ENCODE data around the gene CELSR1.

Gene CELSR1

GRCh38 chr22:46355996-46356471 lies 181.4 kb downstream of the CELSR1 start:
- Histone ChIP-seq H3K4me3 (ENCODE audit: low read length) (no peak overlapping the region), H3K4me2 (ENCODE audit: low read depth, low read length) (no peak overlapping the region), H3K9me3 (replicated peaks; ENCODE audit: insufficient read depth, low read length) (no peaks in the 10 kb centered on the region), H3K27me3 (replicated peaks; ENCODE audit: insufficient read depth, low read length) (no peaks in the 10 kb centered on the region), H4K20me1 (ENCODE audit: insufficient read depth, low read length) (no peaks in the 10 kb centered on the region; the same call in 1 of the 2 replicates), H3K79me2 (ENCODE audit: low read length) (no peaks in the 10 kb centered on the region; the same call in 1 of the 2 replicates), H2AFZ (ENCODE audit: low read length) (no peak overlapping the region), H3K9ac (ENCODE audit: low read length) (no peak overlapping the region), H3K9me2 (replicated peaks; ENCODE audit: insufficient read depth, low read length) (no peaks in the 10 kb centered on the region), H3K4me1 (ENCODE audit: low read length) (no peaks in the 10 kb centered on the region), H3F3A (ENCODE audit: insufficient read depth, low read length) (no peaks in the 10 kb centered on the region), H3K27ac (ENCODE audit: low read length) (no peak overlapping the region), H3K36me3 (replicated peaks; ENCODE audit: insufficient read depth, low read length) (peaks cover 4% of the 10 kb centered on the region; the same call in 1 of the 2 replicates)
- DNase-seq, result no peak
- TF ChIP-seq CTCF (IDR thresholded peaks at IDR 0.05; ENCODE audit: low read length) (no peak), EZH2phosphoT487 (IDR thresholded peaks at IDR 0.05; ENCODE audit: low read length) (no peak), EZH2 (optimal IDR thresholded peaks at IDR 0.05; ENCODE audit: low read depth, low read length) (no peak)

- H3K4me2 ChIP-seq (ENCODE audit: low read depth, low read length), result no peak overlapping the region
- peak; percentile 39 for DNase-seq
- TF ChIP-seq EZH2phosphoT487 (IDR thresholded peaks at IDR 0.05; ENCODE audit: low read length), result no peak
- TF ChIP-seq CTCF (IDR thresholded peaks at IDR 0.05; ENCODE audit: low read length), result peak; percentile 80
- no peaks in the 10 kb centered on the region for H3K4me1 ChIP-seq (ENCODE audit: low read length)
- H3K79me2 ChIP-seq (ENCODE audit: low read length), result no peaks in the 10 kb centered on the region; the same call in 1 of the 2 replicates
- no peak overlapping the region for H3K4me3 ChIP-seq (ENCODE audit: low read length)
- no peaks in the 10 kb centered on the region for H3F3A ChIP-seq (ENCODE audit: insufficient read depth, low read length)
- no peak overlapping the region for H3K9ac ChIP-seq (ENCODE audit: low read length)
- no peaks in the 10 kb centered on the region for H3K9me2 ChIP-seq (replicated peaks; ENCODE audit: insufficient read depth, low read length)
- no peaks in the 10 kb centered on the region for H3K27me3 ChIP-seq (replicated peaks; ENCODE audit: insufficient read depth, low read length)
- H2AFZ ChIP-seq (ENCODE audit: low read length), result no peak overlapping the region
- H3K27ac ChIP-seq (ENCODE audit: low read length), result no peak overlapping the region
- peaks cover 4% of the 10 kb centered on the region; the same call in 1 of the 2 replicates for H3K36me3 ChIP-seq (replicated peaks; ENCODE audit: insufficient read depth, low read length)
- no peaks in the 10 kb centered on the region; the same call in 1 of the 2 replicates for H4K20me1 ChIP-seq (ENCODE audit: insufficient read depth, low read length)
- H3K9me3 ChIP-seq (replicated peaks; ENCODE audit: insufficient read depth, low read length), result no peaks in the 10 kb centered on the region
Measured at GRCh38 chr22:46355369-46355995, 181.9 kb downstream of the CELSR1 start.

- H3K9me3 ChIP-seq (replicated peaks; ENCODE audit: insufficient read depth, low read length), result no peaks in the 10 kb centered on the region
- no peaks in the 10 kb centered on the region; the same call in 1 of the 2 replicates for H3K79me2 ChIP-seq (ENCODE audit: low read length)
- H3K36me3 ChIP-seq (replicated peaks; ENCODE audit: insufficient read depth, low read length), result peaks cover 4% of the 10 kb centered on the region; the same call in 1 of the 2 replicates
- H3K4me3 ChIP-seq (ENCODE audit: low read length), result no peak overlapping the region
- H2AFZ ChIP-seq (ENCODE audit: low read length), result no peak overlapping the region
- no peak overlapping the region for H3K9ac ChIP-seq (ENCODE audit: low read length)
- no peaks in the 10 kb centered on the region for H3K4me1 ChIP-seq (ENCODE audit: low read length)
- H3K9me2 ChIP-seq (replicated peaks; ENCODE audit: insufficient read depth, low read length), result no peaks in the 10 kb centered on the region
- H3K4me2 ChIP-seq (ENCODE audit: low read depth, low read length), result no peak overlapping the region
- H3K27me3 ChIP-seq (replicated peaks; ENCODE audit: insufficient read depth, low read length), result no peaks in the 10 kb centered on the region
- H3K27ac ChIP-seq (ENCODE audit: low read length), result no peak overlapping the region
- no peaks in the 10 kb centered on the region for H3F3A ChIP-seq (ENCODE audit: insufficient read depth, low read length)
- H4K20me1 ChIP-seq (ENCODE audit: insufficient read depth, low read length), result no peaks in the 10 kb centered on the region; the same call in 1 of the 2 replicates
- no peak for TF ChIP-seq CTCF (IDR thresholded peaks at IDR 0.05; ENCODE audit: low read length)
- no peak for TF ChIP-seq EZH2 (optimal IDR thresholded peaks at IDR 0.05; ENCODE audit: low read depth, low read length)
- no peak for TF ChIP-seq EZH2phosphoT487 (IDR thresholded peaks at IDR 0.05; ENCODE audit: low read length)
- no peak for DNase-seq
Measured at GRCh38 chr22:46354993-46355305, 182.5 kb downstream of the CELSR1 start.
